Activated naive CD8-positive, alpha-beta T cell treated with anti-CD3 and anti-CD28 coated beads, Interleukin-2, amount 10 ng/mL, durations not matched to agents 7 days and 5 days (primary cell): ENCODE measurements around the gene FADS2. TPM values are rescaled to one million over a fixed set of nuclear protein-coding genes. Genes with fewer than 3 reads are reported as not detected.
A peak's percentile ranks its signal among the peaks of the same experiment; 100 is the strongest.

Experiments
- ATAC-seq: fragments of 150-1000 bp; cut with Tn5 transposase; one replicate; pipeline ENCODE4 v1.10.0; 2021; ENCODE audit warnings: low read depth, moderate library complexity
- POLR2A ChIA-PET: fragments of 350-600 bp; sonication (Branson Sonifier 250); formaldehyde crosslinking; loops from one replicate; lab custom pipeline; 2021; ENCODE audit warnings: antibody characterized with exemption; lab: Charles Lee
- DNase-seq: peaks from one replicate; pipeline ENCODE4 v3.0.0; 2021
- H3K27ac Mint-ChIP-seq: one replicate; pipeline ENCODE4 v1.8.0; 2022; ENCODE audit warnings: mild to moderate bottlenecking, mixed read lengths
- H3K27me3 Mint-ChIP-seq: one replicate; pipeline ENCODE4 v1.8.0; 2022; ENCODE audit warnings: mild to moderate bottlenecking, moderate library complexity, mixed read lengths
- H3K36me3 Mint-ChIP-seq: one replicate; pipeline ENCODE4 v1.8.0; 2021; ENCODE audit warnings: mild to moderate bottlenecking, mixed read lengths
- H3K4me1 Mint-ChIP-seq: one replicate; pipeline ENCODE4 v1.8.0; 2021; ENCODE audit warnings: mixed read lengths
- H3K4me3 Mint-ChIP-seq: one replicate; pipeline ENCODE4 v1.8.0; 2022; ENCODE audit warnings: mild to moderate bottlenecking, moderate library complexity, mixed read lengths
- H3K9me3 Mint-ChIP-seq: one replicate; pipeline ENCODE4 v1.8.0; 2021; ENCODE audit warnings: mixed read lengths
- total RNA-seq, 2 experiments: library from RNA; stranded (reverse); gene quantifications; one replicate each; pipeline ENCODE4 v1.2.3, GENCODE V29; 2021

The FADS2 gene
- total RNA-seq, 2 experiments from 2014 or later = 245 to 280 TPM

GRCh38 chr11:61800331-61801281, 27.5 kb upstream of the FADS2 start:
- H3K27ac Mint-ChIP-seq = peak overlapping the region; percentile 8
- ATAC-seq (no peak), DNase-seq (no peak)
- H3K9me3 Mint-ChIP-seq = no peaks in the 10 kb centered on the region
- peaks cover 22% of the 10 kb centered on the region for H3K4me1 Mint-ChIP-seq
- peaks cover 38% of the 10 kb centered on the region for H3K36me3 Mint-ChIP-seq
- POLR2A ChIA-PET = interaction anchor here (0.9 to 2.6 kb wide), 3 partner anchors 8 to 30 kb away, joined by 3 to 12 read pairs (median 7); partner anchors contain the start of genes FEN1 and TMEM258
- no peak overlapping the region for H3K4me3 Mint-ChIP-seq
- H3K27me3 Mint-ChIP-seq = no peaks in the 10 kb centered on the region

GRCh38 chr11:61802605-61803004, 25.5 kb upstream of the FADS2 start:
- POLR2A ChIA-PET = interaction anchor here (1.6 to 2.6 kb wide), 2 partner anchors 10 to 12 kb away, joined by 7 to 12 read pairs; partner anchors contain the start of genes FEN1 and TMEM258
- ATAC-seq = no peak

GRCh38 chr11:61803889-61804647, 24.0 kb upstream of the FADS2 start:
- Mint-ChIP-seq H3K27me3 (no peaks in the 10 kb centered on the region), H3K4me1 (peaks cover 6% of the 10 kb centered on the region), H3K36me3 (peaks cover 35% of the 10 kb centered on the region), H3K27ac (peak overlapping the region; percentile 4), H3K4me3 (no peak overlapping the region), H3K9me3 (no peaks in the 10 kb centered on the region)
- DNase-seq (no peak), ATAC-seq (no peak)
- POLR2A ChIA-PET = interaction anchor here (1.4 kb wide), 1 partner anchor 11 kb away, joined by 7 read pairs; no protein-coding TSS in a partner anchor

More at GRCh38 chr11:61802605-61803004, 25.5 kb upstream of the FADS2 start:
- Mint-ChIP-seq H3K9me3 (no peaks in the 10 kb centered on the region), H3K27me3 (no peaks in the 10 kb centered on the region), H3K36me3 (peaks cover 29% of the 10 kb centered on the region), H3K4me1 (peaks cover 6% of the 10 kb centered on the region), H3K27ac (no peak overlapping the region), H3K4me3 (no peak overlapping the region)
- DNase-seq = no peak

GRCh38 chr11:61805146-61805545, 23.0 kb upstream of the FADS2 start:
- Mint-ChIP-seq H3K27ac (no peak overlapping the region), H3K36me3 (peaks cover 35% of the 10 kb centered on the region)
- POLR2A ChIA-PET = interaction anchor here (1.4 kb wide), 1 partner anchor 10 kb away, joined by 4 read pairs; no protein-coding TSS in a partner anchor

GRCh38 chr11:61806785-61807184, 21.3 kb upstream of the FADS2 start:
- POLR2A ChIA-PET = interaction anchor here (1.0 kb wide), 1 partner anchor 21 kb away, joined by 3 read pairs; no protein-coding TSS in a partner anchor
- Mint-ChIP-seq H3K27ac (no peak overlapping the region), H3K9me3 (no peaks in the 10 kb centered on the region), H3K27me3 (no peaks in the 10 kb centered on the region), H3K4me1 (peaks cover 1% of the 10 kb centered on the region), H3K36me3 (peaks cover 38% of the 10 kb centered on the region), H3K4me3 (no peak overlapping the region)
- DNase-seq (no peak), ATAC-seq (no peak)

More at GRCh38 chr11:61805146-61805545, 23.0 kb upstream of the FADS2 start:
- ATAC-seq (no peak), DNase-seq (no peak)
- Mint-ChIP-seq H3K4me3 (no peak overlapping the region), H3K9me3 (no peaks in the 10 kb centered on the region), H3K4me1 (peaks cover 1% of the 10 kb centered on the region), H3K27me3 (no peaks in the 10 kb centered on the region)

- Mint-ChIP-seq H3K4me3 (no peak overlapping the region), H3K9me3 (no peaks in the 10 kb centered on the region), H3K4me1 (peaks cover 12% of the 10 kb centered on the region), H3K27me3 (no peaks in the 10 kb centered on the region), H3K36me3 (peaks cover 45% of the 10 kb centered on the region), H3K27ac (no peak overlapping the region)
- ATAC-seq = no peak
- POLR2A ChIA-PET = interaction anchor here (0.9 kb wide), 1 partner anchor 17 kb away, joined by 4 read pairs; the partner anchor contains the start of gene FADS2
- DNase-seq = no peak
Measured at GRCh38 chr11:61810671-61811175, 17.4 kb upstream of the FADS2 start.

GRCh38 chr11:61811831-61812230, 16.3 kb upstream of the FADS2 start:
- no peak overlapping the region for H3K4me3 Mint-ChIP-seq
- H3K27ac Mint-ChIP-seq = no peak overlapping the region
- no peaks in the 10 kb centered on the region for H3K27me3 Mint-ChIP-seq
- H3K4me1 Mint-ChIP-seq = peaks cover 12% of the 10 kb centered on the region
- POLR2A ChIA-PET = interaction anchor here (1.0 kb wide), 1 partner anchor 19 kb away, joined by 4 read pairs; the partner anchor contains the start of genes FEN1 and TMEM258
- no peaks in the 10 kb centered on the region for H3K9me3 Mint-ChIP-seq
- peaks cover 44% of the 10 kb centered on the region for H3K36me3 Mint-ChIP-seq
- DNase-seq = no peak
- ATAC-seq = no peak

- Mint-ChIP-seq H3K4me3 (no peak overlapping the region), H3K9me3 (no peaks in the 10 kb centered on the region), H3K27me3 (peaks cover 7% of the 10 kb centered on the region), H3K4me1 (peaks cover 12% of the 10 kb centered on the region), H3K27ac (no peak overlapping the region), H3K36me3 (peaks cover 43% of the 10 kb centered on the region)
- no peak for DNase-seq
- POLR2A ChIA-PET = interaction anchor here (6.2 to 7.4 kb wide), 2 partner anchors 16 to 20 kb away, joined by 34 to 140 read pairs; partner anchors contain the start of genes FADS2, FEN1 and TMEM258
- no peak for ATAC-seq
Measured at GRCh38 chr11:61812736-61813411, 15.2 kb upstream of the FADS2 start.

GRCh38 chr11:61814247-61814957, 13.7 kb upstream of the FADS2 start:
- no peaks in the 10 kb centered on the region for H3K9me3 Mint-ChIP-seq
- ATAC-seq = no peak
- H3K27ac Mint-ChIP-seq = peak overlapping the region; percentile 94

GRCh38 chr11:61814958-61815789, 12.9 kb upstream of the FADS2 start:
- peak overlapping the region; percentile 98 for H3K4me3 Mint-ChIP-seq
- H3K9me3 Mint-ChIP-seq = no peaks in the 10 kb centered on the region

More at GRCh38 chr11:61814247-61814957, 13.7 kb upstream of the FADS2 start:
- Mint-ChIP-seq H3K4me3 (peak overlapping the region; percentile 98), H3K27me3 (peaks cover 10% of the 10 kb centered on the region), H3K4me1 (peaks cover 12% of the 10 kb centered on the region), H3K36me3 (peaks cover 37% of the 10 kb centered on the region)
- POLR2A ChIA-PET = interaction anchor here (0.8 to 7.4 kb wide), 11 partner anchors 9 to 154 kb away, joined by 3 to 140 read pairs (median 7); partner anchors contain the start of genes FADS2, FEN1 and TMEM258
- no peak for DNase-seq

More at GRCh38 chr11:61814958-61815789, 12.9 kb upstream of the FADS2 start:
- POLR2A ChIA-PET = interaction anchor here (0.6 to 7.4 kb wide), 14 partner anchors 8 to 309 kb away, joined by 3 to 140 read pairs (median 4); partner anchors contain the start of genes FADS2, FEN1, INCENP and TMEM258
- peaks cover 12% of the 10 kb centered on the region for H3K4me1 Mint-ChIP-seq
- H3K27ac Mint-ChIP-seq = peak overlapping the region; percentile 94
- peaks cover 32% of the 10 kb centered on the region for H3K36me3 Mint-ChIP-seq
- H3K27me3 Mint-ChIP-seq = peaks cover 14% of the 10 kb centered on the region
- peak; percentile 73 for DNase-seq
- ATAC-seq = peak; percentile 34
